Osteoblast (primary cell): ENCODE data around the gene ZNF212. TPM values are rescaled to one million over a fixed set of nuclear protein-coding genes. Genes with fewer than 3 reads are reported as not detected.
"Not testable (repeated sequence)": the region's sequence is repeated elsewhere in the genome, so short reads cannot be mapped to it uniquely, and the experiment has no call there.

ENCODE experiments used
- DNase-seq: peaks from one replicate; pipeline ENCODE4 v3.0.0; 2011; ENCODE audit warnings: low spot score, mixed read lengths; ENCODE audit not compliant: insufficient read length; ENCODE audit errors: missing footprints
- H2AFZ ChIP-seq: 2 replicates; pipeline ENCODE4 v1.6.0; 2011; ENCODE audit warnings: mild to moderate bottlenecking, low read length
- H3K27ac ChIP-seq: 2 replicates; pipeline ENCODE4 v1.5.1; 2011; ENCODE audit warnings: mild to moderate bottlenecking, low read depth, low read length, moderate library complexity
- H3K27me3 ChIP-seq: 2 replicates; pipeline ENCODE4 v1.6.0; 2012; ENCODE audit warnings: mild to moderate bottlenecking, control low read depth, inconsistent platforms, low read length, moderate library complexity; ENCODE audit not compliant: insufficient read depth
- H3K36me3 ChIP-seq: 2 replicates; pipeline ENCODE4 v1.5.1; 2011; ENCODE audit warnings: mild to moderate bottlenecking, low read length, control low read depth, moderate library complexity; ENCODE audit not compliant: insufficient read depth
- H3K4me1 ChIP-seq: 2 replicates; pipeline ENCODE4 v1.5.1; 2011; ENCODE audit warnings: mild to moderate bottlenecking, low read length, control low read depth, moderate library complexity; ENCODE audit not compliant: insufficient read depth
- H3K4me2 ChIP-seq: 2 replicates; pipeline ENCODE4 v1.6.0; 2011; ENCODE audit warnings: mild to moderate bottlenecking, low read length; ENCODE audit not compliant: insufficient read depth
- H3K4me3 ChIP-seq: fragments of 200-600 bp; sonication (generic); 3 replicates; pipeline ENCODE4 v1.5.1; 2012; ENCODE audit warnings: mild to moderate bottlenecking, low read length, inconsistent platforms; ENCODE audit not compliant: insufficient read depth
- H3K79me2 ChIP-seq: 2 replicates; pipeline ENCODE4 v1.6.0; 2012; ENCODE audit warnings: mild to moderate bottlenecking, low read length, control low read depth, inconsistent platforms; ENCODE audit not compliant: insufficient read depth
- H3K9me3 ChIP-seq: 2 replicates; pipeline ENCODE4 v1.5.1; 2011; ENCODE audit warnings: low read depth, low read length, control low read depth
- H4K20me1 ChIP-seq: 2 replicates; pipeline ENCODE4 v1.6.0; 2012; ENCODE audit warnings: mild to moderate bottlenecking, low read length, control low read depth; ENCODE audit not compliant: insufficient read depth
- CTCF ChIP-seq: IDR thresholded peaks from 2 replicates; pipeline ENCODE4 v1.5.1; 2011; ENCODE audit warnings: mild to moderate bottlenecking, low read depth, low read length, moderate library complexity; ENCODE audit errors: extremely low read depth
- total RNA-seq: library from RNA; depleted of rRNA; stranded (reverse); fragments of >200 nt; gene quantifications from 2 replicates; pipeline ENCODE4 v1.2.3, GENCODE V29; 2012

The ZNF212 gene
- total RNA-seq, 1 donor: 9.0 TPM

- Histone ChIP-seq H4K20me1 (peaks cover 4% of the 10 kb centered on the region), H3K9me3 (no peaks in the 10 kb centered on the region), H3K4me1 (peaks cover 1% of the 10 kb centered on the region), H3K79me2 (peaks cover 50% of the 10 kb centered on the region), H3K27ac (no peak overlapping the region), H3K4me2 (no peak overlapping the region), H3K27me3 (no peaks in the 10 kb centered on the region), H2AFZ (no peak overlapping the region), H3K4me3 (no peak overlapping the region), H3K36me3 (peaks cover 46% of the 10 kb centered on the region)
- no peak for TF ChIP-seq CTCF
- DNase-seq: peak; percentile 5
Observed at GRCh38 chr7:149266451-149266850, 27.0 kb downstream of the ZNF212 start.

GRCh38 chr7:149267733-149268132 lies 28.3 kb downstream of the ZNF212 start:
- Histone ChIP-seq H3K4me1 (no peaks in the 10 kb centered on the region), H3K4me3 (no peak overlapping the region), H2AFZ (no peak overlapping the region), H3K36me3 (peaks cover 46% of the 10 kb centered on the region), H3K79me2 (peaks cover 53% of the 10 kb centered on the region), H3K27me3 (no peaks in the 10 kb centered on the region), H3K4me2 (no peak overlapping the region), H3K27ac (no peak overlapping the region), H4K20me1 (peaks cover 4% of the 10 kb centered on the region), H3K9me3 (no peaks in the 10 kb centered on the region)
- peak; percentile 27 for DNase-seq
- no peak for TF ChIP-seq CTCF

- not testable (repeated sequence) for H3K27ac ChIP-seq, H3K4me3 ChIP-seq, H3K4me2 ChIP-seq, H3K4me1 ChIP-seq, DNase-seq, H3K9me3 ChIP-seq, H3K27me3 ChIP-seq, H2AFZ ChIP-seq
- H4K20me1 ChIP-seq: peaks cover 10% of the 10 kb centered on the region
- H3K79me2 ChIP-seq: peaks cover 21% of the 10 kb centered on the region
- H3K36me3 ChIP-seq: peaks cover 48% of the 10 kb centered on the region
Observed at GRCh38 chr7:149274424-149274823, 35.0 kb downstream of the ZNF212 start.

GRCh38 chr7:149277871-149278270 lies 38.4 kb downstream of the ZNF212 start:
- Histone ChIP-seq H3K4me2 (no peak overlapping the region), H3K4me3 (no peak overlapping the region), H3K9me3 (no peaks in the 10 kb centered on the region), H2AFZ (no peak overlapping the region), H3K79me2 (peaks cover 7% of the 10 kb centered on the region), H4K20me1 (peaks cover 8% of the 10 kb centered on the region), H3K27me3 (no peaks in the 10 kb centered on the region), H3K27ac (no peak overlapping the region), H3K36me3 (peaks cover 51% of the 10 kb centered on the region), H3K4me1 (no peaks in the 10 kb centered on the region)
- no peak for TF ChIP-seq CTCF
- peak; percentile 62 for DNase-seq
